Testis (tissue), 2 donors: Measurements from ENCODE around the gene KDF1.

Source experiments
- POLR2A ChIP-seq: fragments of 450-650 bp; IDR thresholded peaks from one replicate; pipeline ENCODE4 v1.6.1; 2017; ENCODE audit warnings: antibody characterized with exemption, mild to moderate bottlenecking, moderate library complexity
- TF ChIP-seq, protein P1 (sequence below), 3 experiments: fragments of 450-650 bp in 2 of 3; fragments of 200-600 bp in 1 of 3; sonication (generic) in 1 of 3; IDR thresholded peaks; one replicate each; pipeline ENCODE4 v1.5.1; 2016 to 2019; ENCODE audit warnings: antibody characterized with exemption in 3 of 3, mild to moderate bottlenecking in 2 of 3, moderate library complexity in 1 of 3

DNA sequence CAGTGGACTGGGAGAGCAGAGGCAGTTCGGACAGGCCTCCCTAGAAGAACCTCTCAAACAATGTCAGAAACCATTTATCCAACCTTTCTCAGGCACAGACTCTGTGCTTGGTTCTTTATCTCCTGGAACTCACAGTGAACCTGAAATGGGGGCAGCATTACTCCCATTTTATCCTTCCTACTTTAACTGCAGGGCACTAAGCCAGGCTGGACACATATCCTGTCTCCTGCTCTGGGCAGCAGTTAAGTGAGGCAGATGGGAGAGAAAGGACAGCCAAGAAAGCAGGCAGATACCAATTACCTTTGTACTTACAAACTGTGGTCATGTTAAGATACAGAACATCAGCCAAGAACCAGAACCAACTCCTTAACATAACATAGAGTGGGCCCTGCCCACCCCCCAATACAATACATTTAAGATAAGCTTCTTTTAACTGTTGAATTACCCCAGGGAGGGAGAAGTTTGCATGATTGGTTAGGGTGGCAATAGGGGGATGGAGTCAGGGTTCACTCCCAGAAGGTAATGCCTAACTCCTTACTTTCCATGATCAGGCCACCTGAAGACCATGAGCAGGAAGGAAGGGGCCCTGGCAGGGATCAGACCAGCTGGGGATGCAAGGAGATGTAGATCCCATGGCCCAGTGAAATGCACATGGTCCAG lies 10.9 kb downstream of the KDF1 start:
- TF ChIP-seq, protein P1, sequence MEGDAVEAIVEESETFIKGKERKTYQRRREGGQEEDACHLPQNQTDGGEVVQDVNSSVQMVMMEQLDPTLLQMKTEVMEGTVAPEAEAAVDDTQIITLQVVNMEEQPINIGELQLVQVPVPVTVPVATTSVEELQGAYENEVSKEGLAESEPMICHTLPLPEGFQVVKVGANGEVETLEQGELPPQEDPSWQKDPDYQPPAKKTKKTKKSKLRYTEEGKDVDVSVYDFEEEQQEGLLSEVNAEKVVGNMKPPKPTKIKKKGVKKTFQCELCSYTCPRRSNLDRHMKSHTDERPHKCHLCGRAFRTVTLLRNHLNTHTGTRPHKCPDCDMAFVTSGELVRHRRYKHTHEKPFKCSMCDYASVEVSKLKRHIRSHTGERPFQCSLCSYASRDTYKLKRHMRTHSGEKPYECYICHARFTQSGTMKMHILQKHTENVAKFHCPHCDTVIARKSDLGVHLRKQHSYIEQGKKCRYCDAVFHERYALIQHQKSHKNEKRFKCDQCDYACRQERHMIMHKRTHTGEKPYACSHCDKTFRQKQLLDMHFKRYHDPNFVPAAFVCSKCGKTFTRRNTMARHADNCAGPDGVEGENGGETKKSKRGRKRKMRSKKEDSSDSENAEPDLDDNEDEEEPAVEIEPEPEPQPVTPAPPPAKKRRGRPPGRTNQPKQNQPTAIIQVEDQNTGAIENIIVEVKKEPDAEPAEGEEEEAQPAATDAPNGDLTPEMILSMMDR (IDR thresholded peaks at IDR 0.05): no peak
- no peak for TF ChIP-seq POLR2A
